OCI-LY7 (cell line): ENCODE results near the gene DNAJC3.

ENCODE experiments used
- EZH2phosphoT487 ChIP-seq: fragments of 200-600 bp; sonication (generic); IDR thresholded peaks from 2 replicates; pipeline ENCODE4 v1.6.1; 2018; ENCODE audit warnings: low read depth, borderline replicate concordance, mild to moderate bottlenecking, mixed run types, antibody characterized with exemption, low read length, moderate library complexity, mixed read lengths
- TF ChIP-seq, protein P1 (sequence below): fragments of 200-600 bp; sonication (generic); conservative IDR thresholded peaks from 2 replicates; pipeline ENCODE4 v1.5.1; 2014; ENCODE audit warnings: mild to moderate bottlenecking, antibody characterized with exemption, low read length, moderate library complexity, mixed read lengths

DNA sequence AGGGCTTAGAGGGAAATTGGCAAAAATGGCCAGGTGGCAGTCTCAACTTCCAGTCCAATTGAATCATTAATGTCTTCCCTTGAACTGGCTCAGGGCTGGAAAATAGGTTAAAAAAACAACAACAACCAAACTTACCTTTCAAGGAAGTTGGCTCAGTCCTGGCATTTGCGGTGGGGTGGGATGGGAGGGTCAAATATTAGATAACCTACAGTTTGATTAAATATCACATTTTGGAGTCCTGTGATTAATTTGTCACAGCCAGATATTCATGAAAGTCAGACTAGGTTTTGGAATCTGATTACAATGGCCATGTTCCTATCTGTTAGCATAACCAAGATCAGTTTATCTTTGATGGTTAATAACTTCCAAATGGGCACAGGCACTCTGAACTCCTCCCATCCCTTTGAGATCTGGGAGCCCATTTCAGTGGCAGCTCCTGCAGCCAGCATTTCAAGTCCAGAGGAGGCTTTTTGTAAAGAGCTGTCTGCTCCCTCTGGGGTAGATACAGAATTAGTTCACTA is 24.6 kb upstream of the DNAJC3 start:
- TF ChIP-seq, protein P1, sequence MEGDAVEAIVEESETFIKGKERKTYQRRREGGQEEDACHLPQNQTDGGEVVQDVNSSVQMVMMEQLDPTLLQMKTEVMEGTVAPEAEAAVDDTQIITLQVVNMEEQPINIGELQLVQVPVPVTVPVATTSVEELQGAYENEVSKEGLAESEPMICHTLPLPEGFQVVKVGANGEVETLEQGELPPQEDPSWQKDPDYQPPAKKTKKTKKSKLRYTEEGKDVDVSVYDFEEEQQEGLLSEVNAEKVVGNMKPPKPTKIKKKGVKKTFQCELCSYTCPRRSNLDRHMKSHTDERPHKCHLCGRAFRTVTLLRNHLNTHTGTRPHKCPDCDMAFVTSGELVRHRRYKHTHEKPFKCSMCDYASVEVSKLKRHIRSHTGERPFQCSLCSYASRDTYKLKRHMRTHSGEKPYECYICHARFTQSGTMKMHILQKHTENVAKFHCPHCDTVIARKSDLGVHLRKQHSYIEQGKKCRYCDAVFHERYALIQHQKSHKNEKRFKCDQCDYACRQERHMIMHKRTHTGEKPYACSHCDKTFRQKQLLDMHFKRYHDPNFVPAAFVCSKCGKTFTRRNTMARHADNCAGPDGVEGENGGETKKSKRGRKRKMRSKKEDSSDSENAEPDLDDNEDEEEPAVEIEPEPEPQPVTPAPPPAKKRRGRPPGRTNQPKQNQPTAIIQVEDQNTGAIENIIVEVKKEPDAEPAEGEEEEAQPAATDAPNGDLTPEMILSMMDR = no peak
- no peak for TF ChIP-seq EZH2phosphoT487
